PC-3 (cell line): ENCODE data around the gene RTN1.

Experiments
- CTCF ChIP-seq: fragments of 300-600 bp; sonication (generic); conservative IDR thresholded peaks from 2 replicates; pipeline ENCODE4 v1.5.1; 2017; ENCODE audit warnings: antibody characterized with exemption, low read depth, mild to moderate bottlenecking, low read length
- EZH2 ChIP-seq: fragments of 300-600 bp; sonication (generic); IDR thresholded peaks from one replicate; pipeline ENCODE4 v1.6.1; 2017; ENCODE audit warnings: antibody characterized with exemption, mild to moderate bottlenecking, low read length; ENCODE audit not compliant: unreplicated experiment
- EZH2phosphoT487 ChIP-seq: fragments of 300-600 bp; sonication (generic); IDR thresholded peaks from 2 replicates; pipeline ENCODE4 v1.6.1; 2018; ENCODE audit warnings: mild to moderate bottlenecking, antibody characterized with exemption, low read length, borderline replicate concordance

GRCh38 chr14:59631237-59631636 lies 239.3 kb downstream of the RTN1 start:
- TF ChIP-seq CTCF (peak; percentile 81), EZH2 (no peak), EZH2phosphoT487 (no peak)
